NCI-H526 (cell line): ENCODE data around the gene MFNG.

Experiments
- DNase-seq, 2 experiments: peaks; one replicate each; lab custom pipeline; 2025; lab: John Stamatoyannopoulos, UW

MFNG gene

GRCh38 chr22:37445501-37445900, 40.7 kb downstream of the MFNG start:
- DNase-seq: no peak

DNA sequence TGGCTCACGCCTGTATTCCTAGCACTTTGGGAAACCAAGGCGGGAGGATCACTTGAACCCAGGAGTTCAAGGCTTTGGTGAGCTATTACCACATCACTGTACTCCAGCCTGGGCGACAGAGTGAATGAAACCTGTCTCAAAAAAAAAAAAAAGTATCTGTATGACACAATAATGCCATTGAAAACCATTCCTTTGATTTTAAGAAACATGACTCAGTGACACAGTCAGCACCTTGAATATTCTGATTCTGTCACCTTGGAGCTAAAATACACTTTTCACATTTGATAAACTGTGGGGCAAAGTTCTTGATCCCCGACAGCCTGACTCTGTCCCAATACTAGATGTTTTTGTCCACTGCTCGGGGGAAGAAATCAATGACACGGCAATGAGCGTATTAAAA, 42.2 kb downstream of the MFNG start:
- no peak for DNase-seq

- DNase-seq: no peak
Observed at GRCh38 chr22:37443086-37443485, 43.1 kb downstream of the MFNG start.

- no peak for DNase-seq
Observed at GRCh38 chr22:37442537-37442936, 43.6 kb downstream of the MFNG start.

- no peak for DNase-seq
Observed at GRCh38 chr22:37442135-37442534, 44.0 kb downstream of the MFNG start.

GRCh38 chr22:37440875-37441274, 45.3 kb downstream of the MFNG start:
- DNase-seq: no peak

- no peak for DNase-seq
Observed at GRCh38 chr22:37439347-37439746, 46.8 kb downstream of the MFNG start.

- no peak for DNase-seq
Observed at GRCh38 chr22:37435970-37436603, 50.1 kb downstream of the MFNG start.

- DNase-seq: no peak
Observed at GRCh38 chr22:37433786-37434185, 52.4 kb downstream of the MFNG start.

DNA sequence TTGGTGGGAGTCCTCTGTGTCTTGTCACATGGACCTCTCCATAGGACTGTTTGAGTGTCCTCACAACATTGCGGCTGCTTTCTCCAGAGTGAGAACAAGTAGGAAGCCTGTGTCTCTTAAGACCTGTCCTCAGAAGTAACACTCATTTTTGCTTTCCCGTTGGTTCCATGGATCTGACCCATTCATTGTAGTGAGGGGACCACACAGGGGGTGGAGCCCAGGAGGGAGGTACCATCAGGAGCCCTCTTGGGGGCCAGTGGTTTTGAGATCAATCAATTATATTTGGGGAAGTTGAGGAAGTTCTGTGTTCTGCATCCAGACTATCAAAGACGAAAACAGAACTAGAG, 53.5 kb downstream of the MFNG start:
- no peak for DNase-seq

DNA sequence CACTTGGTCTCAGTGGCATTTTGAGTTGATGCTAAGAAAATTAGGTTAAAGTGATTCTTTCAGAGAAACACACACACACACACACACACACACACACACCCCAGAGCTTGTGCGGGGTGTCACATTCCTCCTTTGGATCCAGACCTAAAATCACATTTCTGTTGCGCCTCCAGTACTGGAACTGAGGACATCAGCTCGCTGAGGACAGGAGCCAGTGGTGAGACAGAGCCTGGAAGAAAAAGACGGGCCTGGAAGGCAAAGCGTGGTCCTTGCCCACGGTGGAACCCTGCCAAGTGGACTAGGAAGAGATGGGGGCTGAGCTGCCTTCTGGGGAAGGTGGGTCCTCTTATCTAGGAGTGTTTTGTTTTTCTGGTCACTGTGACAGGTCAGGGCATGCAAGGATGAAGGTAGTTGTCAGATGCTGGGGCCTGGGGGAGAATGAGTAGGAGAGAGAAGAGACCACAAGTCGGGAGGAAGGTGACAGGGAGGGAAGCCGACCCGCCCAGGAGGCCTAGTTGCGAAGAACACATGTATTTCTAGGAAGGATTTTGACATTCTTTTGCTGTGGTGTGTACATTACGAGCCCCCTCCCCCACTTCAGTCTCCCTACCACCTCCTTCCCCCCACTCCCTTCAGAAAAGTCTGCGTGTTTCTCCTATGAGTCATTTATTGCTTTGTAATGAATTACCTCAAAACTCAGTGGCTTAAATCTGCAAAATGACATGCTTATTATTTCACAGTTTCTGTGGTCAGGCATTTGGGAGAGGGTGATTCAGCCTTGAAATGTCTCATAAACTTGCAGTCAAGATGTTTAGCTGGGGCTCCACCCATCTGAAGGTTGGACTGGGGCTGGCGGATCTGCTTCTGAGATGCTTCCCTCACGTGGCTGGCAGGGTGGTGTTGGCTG, 54.1 kb downstream of the MFNG start:
- DNase-seq: no peak

GRCh38 chr22:37431366-37431765, 54.8 kb downstream of the MFNG start:
- DNase-seq: no peak

DNA sequence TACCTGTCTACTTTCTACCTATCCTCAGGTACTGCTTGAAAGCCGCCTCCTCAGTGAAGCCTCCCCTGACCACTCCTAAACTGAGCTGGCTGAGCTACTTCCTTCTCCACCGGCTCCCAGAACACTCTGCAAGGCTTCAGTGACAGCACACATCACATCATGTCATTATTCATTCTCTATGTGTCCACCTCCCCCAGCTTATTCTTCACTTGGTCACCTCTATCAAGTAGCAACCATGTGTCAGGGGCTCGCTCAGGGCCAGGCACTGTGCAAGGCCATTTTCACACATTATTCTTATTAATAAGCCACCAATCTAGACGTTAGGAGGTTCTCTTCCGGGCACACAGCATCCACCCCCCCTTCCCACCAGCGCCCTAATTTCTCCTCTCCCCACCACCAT, 55.2 kb downstream of the MFNG start:
- DNase-seq: no peak

DNA sequence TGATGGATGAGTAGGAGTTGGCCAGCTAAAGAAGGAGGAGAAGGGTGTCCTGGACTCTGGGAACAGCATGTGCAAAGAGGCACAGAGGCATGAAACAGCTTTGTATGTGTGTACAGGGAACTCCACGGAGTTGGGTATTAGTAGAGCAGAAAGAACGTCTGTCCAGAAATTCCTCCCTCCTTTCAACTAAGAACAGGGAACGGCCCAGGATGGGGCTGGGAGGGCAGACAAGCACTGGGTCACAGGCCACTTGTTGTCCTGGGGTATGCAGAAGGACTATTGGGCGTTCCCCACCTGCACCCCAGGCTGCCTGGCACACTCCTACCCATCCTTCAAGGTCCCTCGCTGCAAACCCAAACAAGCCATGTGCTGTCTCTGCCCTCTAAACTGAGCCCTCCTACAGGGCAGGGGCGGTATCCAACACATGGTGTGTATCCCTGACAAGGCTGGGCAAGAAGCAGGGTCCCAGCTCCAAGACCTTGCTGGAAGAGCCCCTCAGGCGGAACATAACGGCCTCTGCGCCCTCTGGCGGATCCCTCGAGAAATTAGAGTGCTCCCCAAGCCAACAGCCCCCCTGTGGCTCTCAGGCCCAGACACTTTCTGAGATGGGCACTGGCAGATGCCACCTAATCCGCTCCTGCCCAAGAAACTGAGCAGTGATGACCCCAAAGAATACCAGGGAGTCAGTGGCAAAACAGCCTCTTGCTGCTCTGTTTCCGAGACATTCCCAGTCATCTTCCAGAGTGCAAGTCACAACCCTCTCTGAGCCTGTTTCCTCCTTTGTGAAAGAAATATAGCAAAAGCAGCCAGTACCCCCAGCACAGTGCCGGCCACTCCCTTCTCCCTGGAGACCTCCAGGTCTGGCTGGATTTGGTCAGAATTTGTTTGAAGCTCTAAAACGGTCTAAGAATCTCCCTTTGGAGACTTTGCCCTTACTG, 57.3 kb downstream of the MFNG start:
- peak; percentile 38 to 79 for DNase-seq

GRCh38 chr22:37427711-37428635, 58.2 kb downstream of the MFNG start:
- DNase-seq: no peak

DNA sequence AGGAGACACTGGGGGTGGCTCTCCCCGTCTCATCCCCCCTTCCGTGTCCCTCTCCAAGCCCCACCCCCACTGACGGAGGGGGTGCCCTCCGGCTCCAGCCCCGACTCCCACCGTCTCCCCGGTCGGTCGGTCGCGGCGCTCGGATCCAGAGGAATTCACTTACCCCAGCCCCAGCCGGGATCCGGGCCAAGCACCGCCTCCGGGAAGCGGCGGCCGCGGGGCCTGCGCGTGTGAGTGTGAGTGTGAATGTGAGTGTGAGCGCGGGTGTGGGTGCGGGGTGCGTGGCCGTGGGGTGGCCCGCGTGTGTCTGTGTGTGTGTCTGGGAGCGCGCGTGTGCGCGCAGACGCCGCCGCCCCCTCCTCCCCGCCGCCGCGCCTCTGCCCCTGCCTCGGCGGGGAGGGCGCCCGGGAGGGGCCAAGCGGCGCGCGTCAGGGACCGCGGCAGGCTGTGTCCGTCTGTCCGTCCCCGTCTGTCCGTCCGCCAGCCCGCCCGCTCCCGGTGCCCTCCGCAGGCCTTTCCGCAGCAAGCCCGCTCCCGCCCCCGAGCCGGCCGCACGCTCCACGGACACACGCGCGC, 59.0 kb downstream of the MFNG start, which contains the start of gene ELFN2:
Gene ELFN2 (minus strand): TSS at position 345 of the 576 bp plus-strand sequence. CDS start 51,945 bp downstream, outside the sequence.
- DNase-seq: peak in 1 of 2 experiments; percentile 60

GRCh38 chr22:37426706-37427134, 59.5 kb downstream of the MFNG start:
- DNase-seq: no peak

GRCh38 chr22:37425800-37426705, 60.1 kb downstream of the MFNG start:
- peak; percentile 67 to 81 for DNase-seq

DNA sequence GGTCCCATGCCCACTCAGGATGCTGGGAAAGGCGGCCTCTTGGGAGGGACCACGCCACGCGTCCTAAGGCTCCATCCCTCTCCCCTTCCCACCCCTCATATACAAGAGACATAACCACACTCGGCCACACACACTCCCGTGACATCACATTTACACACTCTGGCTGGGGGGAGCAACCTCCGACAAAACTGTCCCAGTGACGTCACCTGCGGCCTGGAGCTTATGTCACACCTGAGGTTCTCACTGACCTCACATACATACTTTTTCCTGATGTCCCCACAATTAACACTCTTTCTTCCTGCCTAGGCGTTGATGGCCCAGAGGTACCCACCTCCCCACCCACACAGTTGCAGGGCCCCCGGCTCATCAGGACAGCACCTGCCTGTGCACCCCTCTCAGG, 60.8 kb downstream of the MFNG start:
- DNase-seq: no peak

DNA sequence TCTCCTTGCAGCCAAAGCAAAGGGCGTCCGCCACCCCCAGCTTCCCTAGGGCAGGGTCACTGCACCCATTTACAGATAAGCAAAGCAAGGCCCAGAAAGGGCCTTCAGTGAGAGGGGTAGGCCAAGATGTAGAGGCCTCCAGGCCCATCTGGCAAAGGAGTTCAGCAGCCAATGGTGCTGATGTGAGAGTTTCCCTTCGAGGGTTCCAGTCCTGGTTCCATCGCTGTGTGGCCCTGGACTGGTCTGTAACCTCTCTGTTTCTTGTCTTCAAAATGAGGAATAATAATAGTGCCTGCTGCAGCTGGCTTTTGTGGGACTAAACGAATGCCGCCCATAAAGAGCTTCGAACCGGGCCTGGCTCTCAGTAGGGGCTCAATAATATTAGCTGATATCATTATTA, 62.9 kb downstream of the MFNG start:
- DNase-seq: no peak
